GM10248 (cell line): ENCODE measurements around the gene ZNF330.

Experiments used
- CTCF ChIA-PET: fragments of 300-600 bp; sonication (Branson Sonifier 250); formaldehyde crosslinking; extraction: SDS; loops from one replicate; lab custom pipeline; 2021; ENCODE audit warnings: antibody characterized with exemption; lab: Yijun Ruan, JAX
- POLR2A ChIA-PET: fragments of 350-650 bp; sonication (Branson Sonifier 250); formaldehyde crosslinking; extraction: SDS; loops from one replicate; lab custom pipeline; 2020; ENCODE audit warnings: antibody characterized with exemption; lab: Yijun Ruan, JAX
- DNase-seq: peaks from one replicate; pipeline ENCODE4 v3.0.0; 2012; ENCODE audit errors: extremely low spot score
- CTCF ChIP-seq: IDR thresholded peaks from 2 replicates; pipeline ENCODE4 v1.5.1; 2012; ENCODE audit warnings: mild to moderate bottlenecking, low read depth; ENCODE audit errors: extremely low read depth, missing control alignments, control extremely low read depth

ZNF330 gene

DNA sequence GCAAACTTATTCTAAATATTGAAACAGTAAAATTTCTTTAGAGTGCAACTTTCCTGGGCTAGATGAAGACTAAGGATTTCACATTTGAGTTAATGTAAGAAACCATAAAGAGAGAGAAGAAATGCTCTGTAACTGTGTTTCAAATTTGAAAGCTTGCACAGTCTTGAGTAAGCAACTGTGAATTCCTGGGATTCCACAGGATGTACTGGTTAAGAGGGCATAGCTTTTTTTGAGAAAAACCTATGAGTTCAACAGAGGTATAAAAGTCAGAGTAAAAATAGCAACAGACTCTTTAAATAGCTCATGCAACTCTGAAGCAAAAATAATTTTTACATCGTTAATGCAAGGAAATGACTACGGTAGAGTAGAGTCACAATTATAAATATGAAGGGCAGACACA lies 25.5 kb downstream of the ZNF330 start:
- ChIA-PET POLR2A (no interaction called here), CTCF (interaction anchor here (0.9 to 1.6 kb wide), 2 partner anchors 12 to 14 kb away, joined by 3 to 6 read pairs; no protein-coding TSS in a partner anchor)
- TF ChIP-seq CTCF, result no peak
- no peak for DNase-seq

DNA sequence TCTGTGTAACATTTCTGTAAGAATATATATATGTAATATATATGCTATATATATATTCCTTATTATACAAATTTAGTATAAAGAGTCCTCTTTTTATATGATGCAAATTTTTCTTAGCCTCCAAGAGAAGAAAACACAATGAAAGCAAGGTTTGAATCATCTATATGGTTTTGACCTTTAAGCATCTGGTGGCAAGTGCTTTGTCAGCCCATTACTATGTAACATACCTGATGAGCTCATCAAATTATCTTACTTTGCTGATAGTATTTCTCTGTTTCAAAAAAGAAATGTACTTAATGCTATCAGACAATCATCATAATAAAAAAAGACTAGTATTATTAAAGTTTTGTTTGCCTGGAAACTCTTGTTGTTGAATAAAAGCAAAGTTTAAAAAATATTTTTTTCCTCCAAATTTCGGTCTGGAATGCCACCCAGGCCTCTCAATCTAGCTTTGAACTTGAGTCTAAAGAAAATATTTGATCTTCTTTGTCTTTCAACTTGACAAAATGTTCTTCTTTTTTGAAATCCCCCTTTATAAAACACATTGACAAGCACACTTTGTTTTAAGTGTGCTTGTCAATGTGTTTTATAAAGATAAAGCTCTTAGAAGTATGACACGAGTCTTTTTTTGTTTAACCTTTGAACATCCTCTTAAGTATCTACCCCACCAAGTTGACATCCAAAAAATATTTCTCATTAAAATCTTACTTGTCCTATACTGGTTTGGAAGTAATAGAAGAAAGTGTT lies 26.2 kb downstream of the ZNF330 start:
- TF ChIP-seq CTCF, result no peak
- ChIA-PET CTCF (interaction anchor here (1.3 to 1.6 kb wide), 2 partner anchors 10 to 15 kb away, joined by 3 to 6 read pairs; no protein-coding TSS in a partner anchor), POLR2A (no interaction called here)
- DNase-seq, result no peak

DNA sequence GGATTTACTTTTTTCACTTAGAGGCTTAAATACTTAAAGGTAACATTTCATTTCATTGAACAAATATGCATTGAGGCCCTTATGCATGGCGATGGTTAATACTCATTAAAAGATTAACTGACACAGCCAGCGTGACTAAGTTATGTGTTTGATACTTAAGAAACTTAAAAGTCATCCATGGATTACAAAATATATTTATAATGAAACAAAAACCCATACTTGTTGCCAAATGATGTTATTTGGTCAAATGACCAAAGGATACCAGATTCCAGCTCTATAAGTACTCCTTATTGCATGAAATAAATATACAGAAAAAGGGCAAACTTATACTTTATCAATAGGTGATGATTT lies 26.7 kb downstream of the ZNF330 start:
- no peak for DNase-seq
- ChIA-PET CTCF (interaction anchor here (1.3 kb wide), 1 partner anchor 11 kb away, joined by 3 read pairs; no protein-coding TSS in a partner anchor), POLR2A (no interaction called here)
- TF ChIP-seq CTCF, result no peak

- DNase-seq, result no peak
- ChIA-PET POLR2A (no interaction called here), CTCF (interaction anchor here (1.3 kb wide), 1 partner anchor 11 kb away, joined by 3 read pairs; no protein-coding TSS in a partner anchor)
- TF ChIP-seq CTCF, result no peak
These were observed 27.3 kb downstream of the ZNF330 start for GRCh38 chr4:141248029-141248428.

DNA sequence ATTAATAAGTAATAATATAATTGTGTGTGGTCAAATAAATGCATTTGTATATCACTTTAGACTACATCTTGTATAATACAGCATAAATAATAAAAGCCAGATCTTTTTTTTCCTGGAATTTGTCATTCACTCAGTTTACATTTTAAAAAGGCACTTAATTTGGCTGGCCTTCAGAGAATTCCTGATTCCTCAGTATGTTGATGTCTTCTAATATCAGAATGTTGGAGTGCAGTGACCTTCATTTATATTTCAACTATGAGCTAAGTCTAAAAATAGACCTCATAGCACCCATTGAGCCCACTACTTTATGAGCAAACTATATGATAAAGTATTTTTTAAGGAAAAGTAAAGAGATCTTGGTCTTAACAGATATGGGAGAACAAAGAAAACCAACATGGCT lies 27.8 kb downstream of the ZNF330 start:
- ChIA-PET POLR2A (no interaction called here), CTCF (no interaction called here)
- no peak for DNase-seq
- no peak for TF ChIP-seq CTCF

DNA sequence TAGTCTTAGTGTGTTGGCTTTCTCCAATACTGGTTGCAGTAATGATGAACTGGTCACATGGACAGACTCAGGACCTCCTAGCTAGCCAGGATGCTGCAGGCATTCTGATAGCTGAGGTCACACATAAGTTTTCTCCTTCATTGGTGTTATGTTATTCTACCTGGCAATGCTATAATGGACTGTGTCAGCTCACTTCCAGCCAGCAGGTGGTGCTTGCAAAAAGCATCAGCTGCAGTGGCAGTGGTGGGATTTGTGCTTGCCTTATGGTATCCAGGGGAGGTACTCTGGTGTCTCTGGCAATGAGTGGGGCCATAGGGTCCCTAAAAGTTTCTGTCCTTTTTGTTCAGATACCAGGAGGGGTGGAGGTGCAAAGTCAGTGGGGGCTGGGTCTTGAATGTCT lies 33.6 kb downstream of the ZNF330 start:
- no peak for DNase-seq
- TF ChIP-seq CTCF, result no peak
- ChIA-PET POLR2A (no interaction called here), CTCF (interaction anchor here (1.1 to 2.2 kb wide), 2 partner anchors 12 to 426 kb away, joined by 3 to 7 read pairs; no protein-coding TSS in a partner anchor)
